Activated B cell treated with CpG ODN at 0.5 μM for 24 hours (primary cell): Measurements from ENCODE around the gene CCNB1IP1. TPM values are rescaled to one million over a fixed set of nuclear protein-coding genes. Genes with fewer than 3 reads are reported as not detected.
"Not testable (repeated sequence)": the region's sequence is repeated elsewhere in the genome, so short reads cannot be mapped to it uniquely, and the experiment has no call there.

Experiments
- ATAC-seq: fragments of 200-7000 bp; cut with Tn5 transposase; one replicate; pipeline ENCODE4 v1.10.0; 2021; ENCODE audit warnings: low read depth, mild to moderate bottlenecking, moderate library complexity
- CTCF ChIA-PET: fragments of 350-600 bp; sonication (Branson Sonifier 250); formaldehyde crosslinking; loops from one replicate; lab custom pipeline; 2021; ENCODE audit warnings: antibody characterized with exemption; lab: Charles Lee
- POLR2A ChIA-PET: fragments of 350-600 bp; sonication (Branson Sonifier 250); formaldehyde crosslinking; loops from one replicate; lab custom pipeline; 2021; ENCODE audit warnings: antibody characterized with exemption; lab: Charles Lee
- DNase-seq: peaks from one replicate; pipeline ENCODE4 v3.0.0; 2022
- H3K27ac Mint-ChIP-seq: one replicate; pipeline ENCODE4 v1.8.0; 2020; ENCODE audit warnings: mixed read lengths
- H3K27me3 Mint-ChIP-seq: one replicate; pipeline ENCODE4 v1.8.0; 2021; ENCODE audit warnings: mixed read lengths
- H3K36me3 Mint-ChIP-seq: one replicate; pipeline ENCODE4 v1.8.0; 2021; ENCODE audit warnings: low read depth, mixed read lengths
- H3K4me1 Mint-ChIP-seq: one replicate; pipeline ENCODE4 v1.8.0; 2021; ENCODE audit warnings: mixed read lengths
- H3K4me3 Mint-ChIP-seq: one replicate; pipeline ENCODE4 v1.8.0; 2020; ENCODE audit warnings: mild to moderate bottlenecking, mixed read lengths
- H3K9me3 Mint-ChIP-seq: one replicate; pipeline ENCODE4 v1.8.0; 2020; ENCODE audit warnings: mixed read lengths
- CTCF ChIP-seq: fragments of 200-600 bp; IDR thresholded peaks from one replicate; pipeline ENCODE4 v1.8.0; 2022; ENCODE audit warnings: antibody characterized with exemption, mild to moderate bottlenecking
- intact Hi-C: fragments of 100-400 bp; cut with micrococcal nuclease; formaldehyde crosslinking; loops from one replicate; pipeline ENCODE4 v1.15.1; 2024
- total RNA-seq: library from RNA; stranded (reverse); gene quantifications from 2 replicates; pipeline ENCODE4 v1.2.3, GENCODE V29; 2022

Gene CCNB1IP1
- total RNA-seq, 1 donor from 2014 or later, result 35.3 TPM

- ATAC-seq (peak; percentile 99), DNase-seq (peak; percentile 89)
- CTCF ChIA-PET, result interaction anchor here (0.7 kb wide), 1 partner anchor 665 kb away, joined by 3 read pairs; no protein-coding TSS in a partner anchor
- no peak for TF ChIP-seq CTCF
- Mint-ChIP-seq H3K27me3 (no peaks in the 10 kb centered on the region), H3K4me3 (peak within 1 kb of the TSS; percentile 87), H3K9me3 (no peaks in the 10 kb centered on the region), H3K4me1 (peaks cover 27% of the 10 kb centered on the region), H3K36me3 (peaks cover 29% of the 10 kb centered on the region), H3K27ac (peak within 1 kb of the TSS; percentile 81)
- intact Hi-C loops, result loop anchor here (1.0 kb wide), 1 partner anchor 38 kb away; the partner anchor contains the start of gene PARP2
- POLR2A ChIA-PET, result interaction anchor here (1.0 kb wide), 1 partner anchor 28 kb away, joined by 3 read pairs; the partner anchor contains the start of gene CCNB1IP1
Observed at GRCh38 chr14:20305265-20306078, 27.6 kb downstream of the CCNB1IP1 start, which contains the start of gene TTC5. Gene TTC5, minus strand, starts transcription at chr14:20305951. Its CDS starts 14 bp downstream, at chr14:20305937.

DNA sequence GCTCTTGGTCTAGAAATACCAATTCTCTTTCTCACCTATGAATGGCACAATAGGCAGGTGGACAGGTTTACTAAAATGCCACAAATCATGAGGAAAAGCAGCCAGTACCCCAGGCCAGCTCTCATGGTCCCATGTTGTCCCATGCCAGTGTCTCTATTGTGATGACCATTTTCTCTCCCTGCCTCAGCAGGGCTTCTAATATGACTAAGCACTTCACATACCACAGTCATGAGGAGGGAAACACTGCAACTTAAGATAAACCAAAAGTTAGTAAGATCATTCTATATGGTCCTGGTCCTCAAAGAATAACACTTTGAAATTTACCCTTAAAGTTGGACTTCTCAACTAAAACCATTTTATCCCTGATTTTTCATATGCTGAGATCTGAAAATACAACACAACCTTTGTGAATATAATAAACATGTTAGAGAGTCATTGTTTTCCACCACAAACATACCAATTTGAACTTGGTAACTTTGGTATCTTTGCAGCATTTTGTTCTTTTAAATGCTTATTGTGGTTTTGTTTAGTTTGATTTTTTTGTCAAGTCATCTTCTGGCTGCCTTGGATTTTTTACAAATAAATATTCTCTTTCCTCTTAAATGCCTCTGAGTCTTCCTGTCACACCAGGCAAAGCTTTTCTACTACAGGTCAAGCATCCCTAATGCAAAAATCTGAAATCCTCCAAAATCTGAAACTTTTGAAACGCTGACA is 30.9 kb downstream of the CCNB1IP1 start:
- Mint-ChIP-seq H3K36me3 (peaks cover 59% of the 10 kb centered on the region), H3K27me3 (no peaks in the 10 kb centered on the region), H3K27ac (no peak overlapping the region), H3K4me3 (no peak overlapping the region), H3K4me1 (peaks cover 27% of the 10 kb centered on the region), H3K9me3 (no peaks in the 10 kb centered on the region)
- ATAC-seq (no peak), DNase-seq (no peak)
- intact Hi-C loops, result no loop called here
- TF ChIP-seq CTCF, result no peak
- CTCF ChIA-PET, result interaction anchor here (0.6 kb wide), 1 partner anchor 24 kb away, joined by 3 read pairs; no protein-coding TSS in a partner anchor
- POLR2A ChIA-PET, result no interaction called here

DNA sequence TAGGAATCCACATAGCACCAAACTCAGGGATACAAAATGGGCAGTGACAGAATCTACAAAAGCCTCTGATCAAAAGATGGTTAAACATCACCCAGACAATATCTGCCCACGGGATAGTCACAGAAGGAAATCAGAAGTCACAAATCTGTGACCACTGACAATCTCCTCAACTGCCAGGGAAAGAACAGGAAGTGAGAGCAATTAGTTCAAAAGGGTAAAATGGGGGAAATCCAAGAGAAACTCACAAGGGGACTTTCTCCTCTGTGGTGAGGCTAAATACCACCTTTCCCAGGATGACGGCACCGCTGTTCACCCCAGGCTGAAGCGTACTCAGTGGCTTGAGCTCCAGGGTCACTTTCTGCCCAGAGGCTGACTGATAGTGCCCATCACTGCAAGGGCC is 38.0 kb downstream of the CCNB1IP1 start:
- DNase-seq (no peak), ATAC-seq (peak; percentile 81)
- no peaks in the 10 kb centered on the region for H3K9me3 Mint-ChIP-seq
- intact Hi-C loops, result loop anchor here (1.0 kb wide), 1 partner anchor 72 kb away; no protein-coding TSS in a partner anchor
- no peaks in the 10 kb centered on the region for H3K27me3 Mint-ChIP-seq
- H3K4me3 Mint-ChIP-seq, result no peak overlapping the region
- peaks cover 83% of the 10 kb centered on the region for H3K36me3 Mint-ChIP-seq
- peaks cover 26% of the 10 kb centered on the region for H3K4me1 Mint-ChIP-seq
- ChIA-PET CTCF (interaction anchor here (0.7 kb wide), 1 partner anchor 504 kb away, joined by 3 read pairs; no protein-coding TSS in a partner anchor), POLR2A (interaction anchor here (1.6 kb wide), 1 partner anchor 9 kb away, joined by 3 read pairs; no protein-coding TSS in a partner anchor)
- no peak for TF ChIP-seq CTCF
- peak overlapping the region; percentile 50 for H3K27ac Mint-ChIP-seq

- ATAC-seq, result no peak
- POLR2A ChIA-PET, result interaction anchor here (1.6 kb wide), 1 partner anchor 9 kb away, joined by 3 read pairs; no protein-coding TSS in a partner anchor
- Mint-ChIP-seq H3K27me3 (no peaks in the 10 kb centered on the region), H3K4me3 (no peak overlapping the region), H3K4me1 (peaks cover 26% of the 10 kb centered on the region), H3K9me3 (no peaks in the 10 kb centered on the region), H3K36me3 (peaks cover 84% of the 10 kb centered on the region), H3K27ac (peak overlapping the region; percentile 50)
- TF ChIP-seq CTCF, result no peak
- CTCF ChIA-PET, result no interaction called here
- intact Hi-C loops, result loop anchor here (1.0 kb wide), 1 partner anchor 73 kb away; no protein-coding TSS in a partner anchor
- no peak for DNase-seq
Observed at GRCh38 chr14:20294636-20295035, 38.4 kb downstream of the CCNB1IP1 start.

GRCh38 chr14:20281998-20282397 is 51.1 kb downstream of the CCNB1IP1 start:
- H3K4me1 Mint-ChIP-seq, result peaks cover 16% of the 10 kb centered on the region
- POLR2A ChIA-PET, CTCF ChIA-PET, H3K9me3 Mint-ChIP-seq, ATAC-seq, H3K4me3 Mint-ChIP-seq, H3K27me3 Mint-ChIP-seq, intact Hi-C loops, DNase-seq, H3K27ac Mint-ChIP-seq: not testable (repeated sequence)
- peaks cover 72% of the 10 kb centered on the region for H3K36me3 Mint-ChIP-seq

DNA sequence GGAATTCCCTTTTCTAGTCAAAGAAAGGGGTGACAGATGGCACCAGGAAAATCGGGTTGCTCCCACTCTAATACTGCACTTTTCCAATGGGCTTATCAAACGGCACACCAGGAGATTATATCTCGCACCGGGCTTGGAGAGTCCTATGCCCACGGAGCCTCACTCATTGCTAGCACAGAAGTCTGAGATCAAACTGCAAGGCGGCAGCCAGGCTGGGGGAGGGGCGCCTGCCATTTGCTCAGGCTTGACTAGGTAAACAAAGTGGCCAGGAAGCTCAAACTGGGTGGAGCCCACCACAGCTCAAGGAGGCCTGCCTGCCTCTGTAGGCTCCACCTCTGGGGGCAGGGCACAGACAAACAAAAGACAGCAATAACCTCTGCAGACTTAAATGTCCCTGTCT is 52.8 kb downstream of the CCNB1IP1 start:
- Mint-ChIP-seq H3K36me3 (peaks cover 57% of the 10 kb centered on the region), H3K4me1 (peaks cover 16% of the 10 kb centered on the region)
- DNase-seq, H3K4me3 Mint-ChIP-seq, POLR2A ChIA-PET, H3K9me3 Mint-ChIP-seq, CTCF ChIA-PET, intact Hi-C loops, ATAC-seq, H3K27me3 Mint-ChIP-seq, H3K27ac Mint-ChIP-seq: not testable (repeated sequence)
